K562 (cell line): ENCODE results near the gene PKHD1. TPM values are rescaled to one million over a fixed set of nuclear protein-coding genes. Genes with fewer than 3 reads are reported as not detected.

Source experiments
- ATAC-seq: fragments of 200-7000 bp; cut with Tn5 transposase; 3 replicates; pipeline ENCODE4 v1.9.1; 2020; ENCODE audit warnings: moderate library complexity
- BruUV-seq: library from RNA; stranded (reverse); fragments of 400-500 nt; replicated peaks from 2 replicates; lab custom pipeline; 2021; lab: Mats Ljungman, UMichigan
- CTCF ChIA-PET: fragments of 300-600 bp; formaldehyde crosslinking; extraction: SDS; loops from one replicate; lab custom pipeline; 2021; ENCODE audit warnings: low intra/inter-chr PET ratio; lab: Yijun Ruan, JAX
- POLR2A ChIA-PET: fragments of 300-600, 350-650 bp; sonication (Branson Sonifier 250); formaldehyde crosslinking; extraction: SDS; loops from one replicate; lab custom pipeline; 2021; ENCODE audit warnings: antibody characterized with exemption, inconsistent platforms; lab: Yijun Ruan, JAX
- DNase-seq, 4 experiments: peaks; one replicate each; pipeline versions ENCODE4 v3.0.0 to v3.0.0-alpha.2; 2011 to 2018; ENCODE audit warnings: low spot score in 3 of 4, mixed read lengths in 3 of 4; ENCODE audit errors: extremely low read depth in 1 of 4
- FAIRE-seq: peaks from 2 replicates; lab custom pipeline; 2011; peaks lifted over from hg19 to GRCh38; lab: Jason Lieb, UNC
- H2AFZ ChIP-seq: 2 replicates; pipeline ENCODE4 v1.6.0; 2011; ENCODE audit warnings: low read depth, low read length, control low read depth, inconsistent platforms
- H3K27ac ChIP-seq: fragments of 200-600 bp; 3 replicates; pipeline ENCODE4 v1.8.0; 2011; ENCODE audit warnings: low read depth, mild to moderate bottlenecking, control low read depth, inconsistent platforms, low read length, moderate library complexity, mixed read lengths; ENCODE audit errors: extremely low read depth
- H3K27me3 ChIP-seq, 2 experiments: fragments of 300-600 bp in 1 of 2; 2 replicates in 1 of 2; 3 replicates in 1 of 2; pipeline versions ENCODE4 v1.6.0 to v1.8.0; 2011; ENCODE audit warnings: inconsistent platforms in 2 of 2, low read length in 2 of 2, mild to moderate bottlenecking in 1 of 2, mixed read lengths in 1 of 2, moderate library complexity in 1 of 2; ENCODE audit not compliant: control insufficient read depth in 2 of 2, insufficient read depth in 2 of 2
- H3K36me3 ChIP-seq: fragments of 300-600 bp; 3 replicates; pipeline ENCODE4 v1.8.0; 2011; ENCODE audit warnings: mild to moderate bottlenecking, low read length, inconsistent platforms; ENCODE audit not compliant: control insufficient read depth, insufficient read depth
- H3K4me1 ChIP-seq, 2 experiments: fragments of 200-600 bp in 1 of 2; replicated peaks in 1 of 2; 2 replicates in 1 of 2; 3 replicates in 1 of 2; pipeline versions ENCODE4 v1.5.1 to v1.8.0; 2011; ENCODE audit warnings: inconsistent platforms in 2 of 2, low read length in 2 of 2, mild to moderate bottlenecking in 1 of 2, mixed read lengths in 1 of 2, moderate library complexity in 1 of 2; ENCODE audit not compliant: control insufficient read depth in 2 of 2, insufficient read depth in 2 of 2
- H3K4me2 ChIP-seq: 2 replicates; pipeline ENCODE4 v1.6.1; 2011; ENCODE audit warnings: low read length, control low read depth, inconsistent platforms, mixed read lengths; ENCODE audit not compliant: insufficient read depth
- H3K4me3 ChIP-seq: fragments of 200-600 bp; sonication (generic), shearing (Covaris generic); 2 replicates; pipeline ENCODE4 v1.5.1; 2016; ENCODE audit warnings: control low read depth, inconsistent platforms
- H3K79me2 ChIP-seq: fragments of 200-600 bp; 3 replicates; pipeline ENCODE4 v1.8.0; 2011; ENCODE audit warnings: low read length, inconsistent platforms; ENCODE audit not compliant: control insufficient read depth, insufficient read depth
- H3K9ac ChIP-seq, 2 experiments: 2 replicates each; pipeline versions ENCODE4 v1.6.0 to v1.6.1; 2011; ENCODE audit warnings: low read depth in 2 of 2, low read length in 2 of 2, control low read depth in 1 of 2, inconsistent platforms in 1 of 2, mild to moderate bottlenecking in 1 of 2, mixed read lengths in 1 of 2; ENCODE audit not compliant: insufficient read depth in 1 of 2
- H3K9me1 ChIP-seq: one replicate; pipeline ENCODE4 v1.6.0; 2011; ENCODE audit warnings: inconsistent platforms, mild to moderate bottlenecking, low read length, moderate library complexity; ENCODE audit not compliant: control insufficient read depth, insufficient read depth
- H3K9me3 ChIP-seq: replicated peaks from 2 replicates; pipeline ENCODE4 v1.5.1; 2011; ENCODE audit warnings: low read depth, low read length, inconsistent platforms; ENCODE audit not compliant: control insufficient read depth, insufficient read depth
- H4K20me1 ChIP-seq: replicated peaks from 2 replicates; pipeline ENCODE4 v1.6.1; 2011; ENCODE audit warnings: low read length, inconsistent platforms, mixed read lengths; ENCODE audit not compliant: control insufficient read depth, insufficient read depth
- CREB3L1 ChIP-seq: fragments of 450-650 bp; IDR thresholded peaks from 2 replicates; pipeline ENCODE4 v1.6.1; 2014; ENCODE audit warnings: low read depth, mild to moderate bottlenecking, moderate library complexity, borderline replicate concordance
- ESRRB ChIP-seq: fragments of 250-450 bp; sonication (Bioruptor Pico); IDR thresholded peaks from 2 replicates; pipeline ENCODE4 v1.5.0; 2020; ENCODE audit warnings: mild to moderate bottlenecking, moderate library complexity, borderline replicate concordance
- FOXA1 ChIP-seq: fragments of 450-650 bp; IDR thresholded peaks from 2 replicates; pipeline ENCODE4 v1.6.1; 2016; ENCODE audit warnings: mild to moderate bottlenecking, borderline replicate concordance
- HMG20B ChIP-seq: fragments of 250-450 bp; sonication (Bioruptor Pico); IDR thresholded peaks from 2 replicates; pipeline ENCODE4 v1.5.0; 2021; ENCODE audit warnings: mild to moderate bottlenecking
- JUN ChIP-seq, 2 experiments: sonication (generic) in 1 of 2; formaldehyde crosslinking in 1 of 2; IDR thresholded peaks; 2 replicates each; pipeline versions ENCODE4 v1.6.1 to v1.8.0; 2012 to 2022; ENCODE audit warnings: borderline replicate concordance in 2 of 2, mild to moderate bottlenecking in 2 of 2, improper control_type of control experiment in 1 of 2, low read depth in 1 of 2, low read length in 1 of 2, missing genetic modification reagents in 1 of 2
- NR2C2 ChIP-seq, 2 experiments: fragments of 200-800 bp in 1 of 2; sonication (Bioruptor generic) in 1 of 2; sonication (generic) in 1 of 2; formaldehyde crosslinking in 1 of 2; IDR thresholded peaks; 2 replicates each; pipeline versions ENCODE4 v1.6.1 to v1.8.0; 2016 to 2022; ENCODE audit warnings: mild to moderate bottlenecking in 1 of 2, missing compliant biosample characterization in 1 of 2, missing genetic modification characterization in 1 of 2, missing genetic modification reagents in 1 of 2
- POLR3A ChIP-seq: IDR thresholded peaks from 2 replicates; pipeline ENCODE4 v1.6.1; 2011; ENCODE audit warnings: borderline replicate concordance, mild to moderate bottlenecking, moderate library complexity; ENCODE audit not compliant: insufficient read length, insufficient read depth; ENCODE audit errors: extremely low read depth
- SMC3 ChIP-seq: conservative IDR thresholded peaks from 2 replicates; pipeline ENCODE4 v1.6.1; 2011; ENCODE audit warnings: low read depth, low read length, improper control_type of control experiment; ENCODE audit not compliant: insufficient read depth
- TEAD2 ChIP-seq: fragments of 450-650 bp; IDR thresholded peaks from 2 replicates; pipeline ENCODE4 v1.6.1; 2016; ENCODE audit warnings: missing genetic modification characterization, control low read depth, missing compliant biosample characterization
- THRA ChIP-seq: fragments of 450-650 bp; IDR thresholded peaks from 2 replicates; pipeline ENCODE4 v1.6.1; 2017; ENCODE audit warnings: mild to moderate bottlenecking, moderate library complexity
- ZBTB49 ChIP-seq: sonication (generic); formaldehyde crosslinking; IDR thresholded peaks from 2 replicates; pipeline ENCODE4 v1.8.0; 2022; ENCODE audit warnings: missing genetic modification reagents, mild to moderate bottlenecking, borderline replicate concordance
- ZFX ChIP-seq: sonication (generic); formaldehyde crosslinking; IDR thresholded peaks from 2 replicates; pipeline ENCODE4 v1.8.0; 2022; ENCODE audit warnings: mild to moderate bottlenecking, missing genetic modification reagents, moderate library complexity
- ZKSCAN1 ChIP-seq: fragments of 150-350 bp; IDR thresholded peaks from 2 replicates; pipeline ENCODE4 v1.6.1; 2016; ENCODE audit warnings: low read depth, low read length
- ZNF639 ChIP-seq, 2 experiments: fragments of 200-800 bp in 1 of 2; sonication (Bioruptor generic) in 1 of 2; sonication (generic) in 1 of 2; formaldehyde crosslinking in 1 of 2; IDR thresholded peaks in 1 of 2; conservative IDR thresholded peaks in 1 of 2; 2 replicates each; pipeline versions ENCODE4 v1.5.0 to v1.6.1; 2016 to 2020; ENCODE audit warnings: missing compliant biosample characterization in 1 of 2, missing genetic modification characterization in 1 of 2, missing genetic modification reagents in 1 of 2
- ZNF668 ChIP-seq: fragments of 250-450 bp; sonication (Bioruptor Pico); IDR thresholded peaks from 2 replicates; pipeline ENCODE4 v1.8.0; 2022; ENCODE audit warnings: mild to moderate bottlenecking, inconsistent platforms
- WGBS: fragments of 100-300 bp; shearing (Covaris generic); methylation state at CpG from one replicate; pipeline ENCODE4 v1.1.6; 2016; ENCODE audit warnings: low coverage, mixed read lengths; ENCODE audit not compliant: insufficient coverage; ENCODE audit errors: missing lambda C conversion rate; 5-methylcytosine and 5-hydroxymethylcytosine counted together
- in situ Hi-C: fragments of 300-500 bp; cut with MboI; formaldehyde crosslinking; loops from 4 replicates; pipeline ENCODE4 v1.15.0; 2018; ENCODE audit warnings: inconsistent platforms, mixed read lengths
- intact Hi-C: fragments of 100-400 bp; cut with micrococcal nuclease; formaldehyde crosslinking; loops from 2 replicates; pipeline ENCODE4 v1.14.2; 2022
- polyA plus RNA-seq, 8 experiments: library from polyadenylated mRNA; depleted of rRNA in 4 of 8; stranded (reverse) in 5 of 8; unstranded in 3 of 8; fragments of >200 nt; fragmentation: Nextera tagmentation in 2 of 8; fragmentation: Illumina TruSeq in 1 of 8; extraction: Ambion mirVana in 2 of 8; extraction: Trizol in 1 of 8; gene quantifications; 2 replicates each; pipeline versions ENCODE4 v1.2.1 to v1.2.3, GENCODE V29; 2011 to 2014; ENCODE audit warnings: inconsistent platforms in 1 of 8, missing spikeins in 1 of 8
- total RNA-seq, 7 experiments: library from RNA; depleted of rRNA in 6 of 7; stranded (reverse); fragments of >200 nt in 6 of 7; fragmentation: Illumina TruSeq in 2 of 7; extraction: Trizol in 2 of 7; gene quantifications; 2 replicates each; pipeline versions ENCODE4 v1.2.1 to v1.2.3, GENCODE V29; 2011 to 2021; ENCODE audit warnings: low replicate concordance in 1 of 7

The PKHD1 gene
- total and polyA plus RNA-seq, 9 of the 15 experiments (the other 6 are each of a cell fraction or from before 2014, with no cell fraction given): 0.01 to 0.04 (median 0.01) TPM; not detected in 6

- no TSS peak for BruUV-seq
- Histone ChIP-seq H3K9ac (no peak overlapping the region), H3K9me3 (no peaks in the 10 kb centered on the region), H3K79me2 (no peaks in the 10 kb centered on the region)
- in situ Hi-C loops: no loop called here
- DNase-seq: no peak
- no peak for TF ChIP-seq ESRRB (CRISPR knock-in tag)
- TF ChIP-seq FOXA1: no peak
- no peak for TF ChIP-seq ZKSCAN1
- no peak for TF ChIP-seq POLR3A
- no peak for TF ChIP-seq ZBTB49
- TF ChIP-seq ZNF668 (CRISPR knock-in tag): no peak
- TF ChIP-seq CREB3L1: no peak
- no peak for TF ChIP-seq HMG20B (CRISPR knock-in tag)
- no peak for TF ChIP-seq SMC3
- TF ChIP-seq TEAD2 (tag): no peak
- TF ChIP-seq THRA: no peak
- TF ChIP-seq NR2C2 (CRISPR knock-in tag; IDR thresholded peaks at IDR 0.05): no peak
- TF ChIP-seq NR2C2 (tag; IDR thresholded peaks at IDR 0.05): no peak
- TF ChIP-seq ZFX: no peak
- TF ChIP-seq ZNF639 (CRISPR knock-in tag; conservative IDR thresholded peaks at IDR 0.05 in 1 of 2, IDR thresholded peaks at IDR 0.05 in 1 of 2): no peak
- TF ChIP-seq JUN (IDR thresholded peaks at IDR 0.05; ENCODE audit: borderline replicate concordance, low read depth, low read length): no peak
- TF ChIP-seq JUN (CRISPR knock-in tag; IDR thresholded peaks at IDR 0.05; ENCODE audit: borderline replicate concordance): no peak
- TF ChIP-seq, all 486 proteins: peak for 0
- Histone ChIP-seq H3K36me3 (no peaks in the 10 kb centered on the region), H3K4me3 (no peak overlapping the region), H4K20me1 (no peaks in the 10 kb centered on the region), H3K4me1 (no peaks in the 10 kb centered on the region), H3K9me1 (no peaks in the 10 kb centered on the region), H2AFZ (no peak overlapping the region), H3K27ac (no peak overlapping the region), H3K27me3 (no peaks in the 10 kb centered on the region), H3K4me2 (no peak overlapping the region)
- ATAC-seq (no peak), FAIRE-seq (no peak)
- 8% methylated on average over 1 of the region's 1 CpG for WGBS
- CTCF ChIA-PET: no interaction called here
- intact Hi-C loops: no loop called here
- POLR2A ChIA-PET: no interaction called here
These were observed 273.0 kb downstream of the PKHD1 start for GRCh38 chr6:51814418-51814817.
